HepG2 (cell line): ENCODE results near the gene RHBDL1. TPM values are rescaled to one million over a fixed set of nuclear protein-coding genes. Genes with fewer than 3 reads are reported as not detected.

ENCODE experiments used
- CC2D1A ChIP-seq: sonication (generic); formaldehyde crosslinking; IDR thresholded peaks from 2 replicates; pipeline ENCODE4 v1.8.1; 2023; ENCODE audit warnings: mild to moderate bottlenecking, missing genetic modification reagents
- HDAC6 ChIP-seq: fragments of 200-600 bp; sonication (generic); IDR thresholded peaks from 2 replicates; pipeline ENCODE4 v1.7.0; 2017; ENCODE audit warnings: mild to moderate bottlenecking, antibody characterized with exemption, low read length, low read depth
- RNF219 ChIP-seq: sonication (generic); formaldehyde crosslinking; IDR thresholded peaks from 2 replicates; pipeline ENCODE4 v1.5.0; 2020; ENCODE audit warnings: mild to moderate bottlenecking, missing genetic modification reagents
- SETDB1 ChIP-seq: sonication (generic); formaldehyde crosslinking; IDR thresholded peaks from 2 replicates; pipeline ENCODE4 v1.5.1; 2020; ENCODE audit warnings: missing genetic modification reagents, mild to moderate bottlenecking, borderline replicate concordance
- SMARCE1 ChIP-seq: fragments of 450-650 bp; IDR thresholded peaks from 2 replicates; pipeline ENCODE4 v1.6.1; 2017; ENCODE audit warnings: borderline replicate concordance
- ZBTB7A ChIP-seq: sonication (generic); formaldehyde crosslinking; IDR thresholded peaks from 2 replicates; pipeline ENCODE4 v1.8.0; 2022; ENCODE audit warnings: mild to moderate bottlenecking, missing genetic modification reagents
- ZNF451 ChIP-seq: sonication (generic); formaldehyde crosslinking; IDR thresholded peaks from 2 replicates; pipeline ENCODE4 v1.5.0; 2020; ENCODE audit warnings: mild to moderate bottlenecking, missing genetic modification reagents
- ZNF614 ChIP-seq: IDR thresholded peaks from 2 replicates; pipeline ENCODE4 v1.6.1; 2018; ENCODE audit warnings: missing biosample characterization, missing genetic modification reagents, inconsistent platforms, borderline replicate concordance
- polyA plus RNA-seq, 8 experiments: library from polyadenylated mRNA; depleted of rRNA in 3 of 8; stranded (reverse) in 7 of 8; unstranded in 1 of 8; fragments of >200 nt; fragmentation: Illumina TruSeq in 4 of 8; extraction: Trizol in 4 of 8; gene quantifications; 2 replicates each; pipeline versions ENCODE4 v1.2.1 to v1.2.3, GENCODE V29; 2011 to 2016; ENCODE audit warnings: low read depth in 4 of 8, missing spikeins in 1 of 8, mixed read lengths in 1 of 8; ENCODE audit not compliant: insufficient read depth in 1 of 8
- total RNA-seq, 5 experiments: library from RNA; depleted of rRNA; stranded (reverse); fragments of >200 nt; fragmentation: Illumina TruSeq; extraction: Trizol; gene quantifications; 2 replicates each; pipeline ENCODE4 v1.2.3, GENCODE V29; 2016; ENCODE audit warnings: low read depth in 1 of 5
- TF ChIP-seq, protein P1 (sequence below): sonication (generic); formaldehyde crosslinking; IDR thresholded peaks from 2 replicates; pipeline ENCODE4 v1.5.1; 2020; ENCODE audit warnings: mild to moderate bottlenecking, missing genetic modification reagents, borderline replicate concordance
- TF ChIP-seq, protein P2 (sequence below): sonication (generic); formaldehyde crosslinking; IDR thresholded peaks from 2 replicates; pipeline ENCODE4 v1.8.1; 2023; ENCODE audit warnings: missing genetic modification reagents, mild to moderate bottlenecking, borderline replicate concordance
- TF ChIP-seq, protein P3 (sequence below), 2 experiments: sonication (generic) in 1 of 2; formaldehyde crosslinking in 1 of 2; IDR thresholded peaks; 2 replicates each; pipeline versions ENCODE4 v1.6.1 to v1.9.0; 2014 to 2022; ENCODE audit warnings: antibody characterized with exemption in 1 of 2, borderline replicate concordance in 1 of 2, inconsistent platforms in 1 of 2, low read depth in 1 of 2, missing genetic modification reagents in 1 of 2
- TF ChIP-seq, protein P4 (sequence below): sonication (generic); formaldehyde crosslinking; IDR thresholded peaks from 2 replicates; pipeline ENCODE4 v1.4.0; 2020; ENCODE audit warnings: mild to moderate bottlenecking, low read depth, missing genetic modification reagents

RHBDL1 gene
- total and polyA plus RNA-seq, 2 of the 13 experiments (the other 11 are each of a cell fraction or from before 2014, with no cell fraction given): 1.8 to 3.8 TPM

GRCh38 chr16:648781-649589, 26.5 kb upstream of the RHBDL1 start, which contains the start of gene WDR90 (continued):
- TF ChIP-seq, protein P1, sequence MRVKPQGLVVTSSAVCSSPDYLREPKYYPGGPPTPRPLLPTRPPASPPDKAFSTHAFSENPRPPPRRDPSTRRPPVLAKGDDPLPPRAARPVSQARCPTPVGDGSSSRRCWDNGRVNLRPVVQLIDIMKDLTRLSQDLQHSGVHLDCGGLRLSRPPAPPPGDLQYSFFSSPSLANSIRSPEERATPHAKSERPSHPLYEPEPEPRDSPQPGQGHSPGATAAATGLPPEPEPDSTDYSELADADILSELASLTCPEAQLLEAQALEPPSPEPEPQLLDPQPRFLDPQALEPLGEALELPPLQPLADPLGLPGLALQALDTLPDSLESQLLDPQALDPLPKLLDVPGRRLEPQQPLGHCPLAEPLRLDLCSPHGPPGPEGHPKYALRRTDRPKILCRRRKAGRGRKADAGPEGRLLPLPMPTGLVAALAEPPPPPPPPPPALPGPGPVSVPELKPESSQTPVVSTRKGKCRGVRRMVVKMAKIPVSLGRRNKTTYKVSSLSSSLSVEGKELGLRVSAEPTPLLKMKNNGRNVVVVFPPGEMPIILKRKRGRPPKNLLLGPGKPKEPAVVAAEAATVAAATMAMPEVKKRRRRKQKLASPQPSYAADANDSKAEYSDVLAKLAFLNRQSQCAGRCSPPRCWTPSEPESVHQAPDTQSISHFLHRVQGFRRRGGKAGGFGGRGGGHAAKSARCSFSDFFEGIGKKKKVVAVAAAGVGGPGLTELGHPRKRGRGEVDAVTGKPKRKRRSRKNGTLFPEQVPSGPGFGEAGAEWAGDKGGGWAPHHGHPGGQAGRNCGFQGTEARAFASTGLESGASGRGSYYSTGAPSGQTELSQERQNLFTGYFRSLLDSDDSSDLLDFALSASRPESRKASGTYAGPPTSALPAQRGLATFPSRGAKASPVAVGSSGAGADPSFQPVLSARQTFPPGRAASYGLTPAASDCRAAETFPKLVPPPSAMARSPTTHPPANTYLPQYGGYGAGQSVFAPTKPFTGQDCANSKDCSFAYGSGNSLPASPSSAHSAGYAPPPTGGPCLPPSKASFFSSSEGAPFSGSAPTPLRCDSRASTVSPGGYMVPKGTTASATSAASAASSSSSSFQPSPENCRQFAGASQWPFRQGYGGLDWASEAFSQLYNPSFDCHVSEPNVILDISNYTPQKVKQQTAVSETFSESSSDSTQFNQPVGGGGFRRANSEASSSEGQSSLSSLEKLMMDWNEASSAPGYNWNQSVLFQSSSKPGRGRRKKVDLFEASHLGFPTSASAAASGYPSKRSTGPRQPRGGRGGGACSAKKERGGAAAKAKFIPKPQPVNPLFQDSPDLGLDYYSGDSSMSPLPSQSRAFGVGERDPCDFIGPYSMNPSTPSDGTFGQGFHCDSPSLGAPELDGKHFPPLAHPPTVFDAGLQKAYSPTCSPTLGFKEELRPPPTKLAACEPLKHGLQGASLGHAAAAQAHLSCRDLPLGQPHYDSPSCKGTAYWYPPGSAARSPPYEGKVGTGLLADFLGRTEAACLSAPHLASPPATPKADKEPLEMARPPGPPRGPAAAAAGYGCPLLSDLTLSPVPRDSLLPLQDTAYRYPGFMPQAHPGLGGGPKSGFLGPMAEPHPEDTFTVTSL (CRISPR knock-in tag): no peak
- TF ChIP-seq SETDB1: no peak
- TF ChIP-seq SMARCE1: no peak
- no peak for TF ChIP-seq CC2D1A (CRISPR knock-in tag)
- TF ChIP-seq ZBTB7A (CRISPR knock-in tag): peak; percentile 94
- TF ChIP-seq ZNF614: no peak
- TF ChIP-seq ZNF451: peak; percentile 86; the same call in 1 of the 2 replicates
- TF ChIP-seq HDAC6: no peak
- TF ChIP-seq, protein P2, sequence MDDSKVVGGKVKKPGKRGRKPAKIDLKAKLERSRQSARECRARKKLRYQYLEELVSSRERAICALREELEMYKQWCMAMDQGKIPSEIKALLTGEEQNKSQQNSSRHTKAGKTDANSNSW (CRISPR knock-in tag): no peak
- TF ChIP-seq, protein P3, sequence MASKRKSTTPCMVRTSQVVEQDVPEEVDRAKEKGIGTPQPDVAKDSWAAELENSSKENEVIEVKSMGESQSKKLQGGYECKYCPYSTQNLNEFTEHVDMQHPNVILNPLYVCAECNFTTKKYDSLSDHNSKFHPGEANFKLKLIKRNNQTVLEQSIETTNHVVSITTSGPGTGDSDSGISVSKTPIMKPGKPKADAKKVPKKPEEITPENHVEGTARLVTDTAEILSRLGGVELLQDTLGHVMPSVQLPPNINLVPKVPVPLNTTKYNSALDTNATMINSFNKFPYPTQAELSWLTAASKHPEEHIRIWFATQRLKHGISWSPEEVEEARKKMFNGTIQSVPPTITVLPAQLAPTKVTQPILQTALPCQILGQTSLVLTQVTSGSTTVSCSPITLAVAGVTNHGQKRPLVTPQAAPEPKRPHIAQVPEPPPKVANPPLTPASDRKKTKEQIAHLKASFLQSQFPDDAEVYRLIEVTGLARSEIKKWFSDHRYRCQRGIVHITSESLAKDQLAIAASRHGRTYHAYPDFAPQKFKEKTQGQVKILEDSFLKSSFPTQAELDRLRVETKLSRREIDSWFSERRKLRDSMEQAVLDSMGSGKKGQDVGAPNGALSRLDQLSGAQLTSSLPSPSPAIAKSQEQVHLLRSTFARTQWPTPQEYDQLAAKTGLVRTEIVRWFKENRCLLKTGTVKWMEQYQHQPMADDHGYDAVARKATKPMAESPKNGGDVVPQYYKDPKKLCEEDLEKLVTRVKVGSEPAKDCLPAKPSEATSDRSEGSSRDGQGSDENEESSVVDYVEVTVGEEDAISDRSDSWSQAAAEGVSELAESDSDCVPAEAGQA (IDR thresholded peaks at IDR 0.05; ENCODE audit: low read depth): peak; percentile 83
- TF ChIP-seq, protein P3 (CRISPR knock-in tag; IDR thresholded peaks at IDR 0.05; ENCODE audit: borderline replicate concordance): peak; percentile 62; the same call in 1 of the 2 replicates
- no peak for TF ChIP-seq RNF219 (CRISPR knock-in tag)
- TF ChIP-seq, protein P4, sequence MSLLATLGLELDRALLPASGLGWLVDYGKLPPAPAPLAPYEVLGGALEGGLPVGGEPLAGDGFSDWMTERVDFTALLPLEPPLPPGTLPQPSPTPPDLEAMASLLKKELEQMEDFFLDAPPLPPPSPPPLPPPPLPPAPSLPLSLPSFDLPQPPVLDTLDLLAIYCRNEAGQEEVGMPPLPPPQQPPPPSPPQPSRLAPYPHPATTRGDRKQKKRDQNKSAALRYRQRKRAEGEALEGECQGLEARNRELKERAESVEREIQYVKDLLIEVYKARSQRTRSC (CRISPR knock-in tag): no peak
